GM10266 (cell line): ENCODE data around the gene NADSYN1.

Source experiments
- DNase-seq: peaks from one replicate; pipeline ENCODE4 v3.0.0; 2012; ENCODE audit errors: extremely low spot score
- TF ChIP-seq, protein P1 (sequence below): IDR thresholded peaks from 2 replicates; pipeline ENCODE4 v1.5.1; 2012; ENCODE audit warnings: mild to moderate bottlenecking, low read depth; ENCODE audit not compliant: control insufficient read depth, insufficient read depth; ENCODE audit errors: missing control alignments

Gene NADSYN1

GRCh38 chr11:71451596-71452198 is 1.3 kb upstream of the NADSYN1 start:
- no peak for DNase-seq
- TF ChIP-seq, protein P1, sequence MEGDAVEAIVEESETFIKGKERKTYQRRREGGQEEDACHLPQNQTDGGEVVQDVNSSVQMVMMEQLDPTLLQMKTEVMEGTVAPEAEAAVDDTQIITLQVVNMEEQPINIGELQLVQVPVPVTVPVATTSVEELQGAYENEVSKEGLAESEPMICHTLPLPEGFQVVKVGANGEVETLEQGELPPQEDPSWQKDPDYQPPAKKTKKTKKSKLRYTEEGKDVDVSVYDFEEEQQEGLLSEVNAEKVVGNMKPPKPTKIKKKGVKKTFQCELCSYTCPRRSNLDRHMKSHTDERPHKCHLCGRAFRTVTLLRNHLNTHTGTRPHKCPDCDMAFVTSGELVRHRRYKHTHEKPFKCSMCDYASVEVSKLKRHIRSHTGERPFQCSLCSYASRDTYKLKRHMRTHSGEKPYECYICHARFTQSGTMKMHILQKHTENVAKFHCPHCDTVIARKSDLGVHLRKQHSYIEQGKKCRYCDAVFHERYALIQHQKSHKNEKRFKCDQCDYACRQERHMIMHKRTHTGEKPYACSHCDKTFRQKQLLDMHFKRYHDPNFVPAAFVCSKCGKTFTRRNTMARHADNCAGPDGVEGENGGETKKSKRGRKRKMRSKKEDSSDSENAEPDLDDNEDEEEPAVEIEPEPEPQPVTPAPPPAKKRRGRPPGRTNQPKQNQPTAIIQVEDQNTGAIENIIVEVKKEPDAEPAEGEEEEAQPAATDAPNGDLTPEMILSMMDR: no peak

DNA sequence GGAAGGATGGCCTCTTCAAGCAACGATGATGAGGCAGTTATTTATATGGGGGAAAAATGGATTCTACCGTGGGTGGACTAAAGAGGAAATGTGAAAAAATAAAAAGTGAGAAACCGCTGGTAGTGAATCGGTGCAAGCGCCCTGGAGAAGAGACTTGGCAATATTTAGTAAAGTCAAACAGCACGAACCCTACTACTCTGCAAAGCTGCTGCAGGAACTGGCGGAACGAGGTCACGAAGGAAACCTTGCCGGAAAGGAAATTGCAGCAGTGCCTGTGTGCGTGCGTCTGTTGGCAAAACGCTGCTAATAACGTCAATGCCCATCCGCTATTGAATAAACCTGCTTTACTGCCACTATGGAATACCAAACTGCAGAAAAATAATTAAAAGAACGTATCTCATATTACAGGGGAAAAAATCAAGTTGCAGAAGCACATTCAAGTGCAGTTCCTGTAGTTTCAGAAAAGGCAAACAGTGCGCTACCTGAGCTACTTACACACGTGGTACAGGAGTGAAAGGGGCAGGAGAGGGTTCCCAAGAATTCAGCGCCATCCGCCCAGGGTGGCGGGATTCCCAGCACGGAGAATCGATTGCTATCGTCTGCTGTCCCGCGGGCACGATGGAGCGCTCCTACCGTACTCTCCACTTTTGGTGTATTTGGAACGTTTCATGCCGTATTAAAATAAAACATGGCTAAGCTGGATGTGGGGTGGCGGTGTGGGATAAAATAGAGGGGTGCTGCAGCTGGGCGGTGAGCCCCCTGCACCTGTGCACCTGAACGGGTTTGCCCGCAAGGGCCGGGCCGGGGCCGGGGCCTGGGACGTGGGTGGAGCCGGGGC is 585 bp upstream of the NADSYN1 start:
- DNase-seq: peak; percentile 35

DNA sequence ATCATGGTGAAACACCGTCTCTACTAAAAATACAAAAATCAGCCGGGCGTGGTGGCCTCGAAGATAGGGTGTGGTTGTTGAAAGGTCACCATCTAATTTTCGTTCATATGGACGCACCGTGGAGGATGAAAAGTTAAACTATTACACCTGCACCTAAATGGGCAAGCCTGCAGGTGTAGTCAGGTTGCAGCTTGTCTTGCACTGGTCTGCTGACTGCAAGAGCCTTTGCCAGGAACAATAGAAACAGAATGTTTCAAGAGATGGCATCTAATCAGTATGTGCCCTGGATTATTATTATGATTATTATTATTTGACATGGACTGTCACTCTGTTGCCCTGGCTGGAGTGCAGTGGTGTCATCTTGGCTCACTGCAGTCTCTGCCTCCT is 908 bp downstream of the NADSYN1 start:
- TF ChIP-seq, protein P1: no peak
- DNase-seq: no peak

More for the DNA sequence above, 585 bp upstream of the NADSYN1 start:
- TF ChIP-seq, protein P1: no peak

- TF ChIP-seq, protein P1: peak; percentile 21
- DNase-seq: no peak
Observed at GRCh38 chr11:71454470-71455113, 1.6 kb downstream of the NADSYN1 start.

GRCh38 chr11:71456294-71456693 is 3.3 kb downstream of the NADSYN1 start:
- TF ChIP-seq, protein P1: no peak
- DNase-seq: no peak

DNA sequence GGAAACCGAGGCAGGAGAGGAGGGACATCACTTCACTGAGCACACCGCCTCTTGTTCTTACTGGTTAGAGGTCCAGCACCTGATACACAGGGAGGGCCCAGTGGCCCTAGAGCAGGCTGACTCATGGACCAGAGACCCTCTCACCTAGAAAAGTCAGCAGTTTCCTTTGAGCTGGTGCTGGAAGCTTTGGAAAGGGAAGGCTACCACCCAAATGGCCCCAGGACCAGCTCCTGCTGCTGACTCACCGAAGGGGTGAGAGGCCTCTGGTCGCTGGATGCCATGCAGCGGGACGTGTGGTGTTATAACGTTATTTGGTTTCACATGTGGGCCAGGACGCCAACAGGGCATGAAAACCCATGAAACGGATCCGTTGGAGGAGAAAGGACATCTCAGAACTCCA is 3.8 kb downstream of the NADSYN1 start:
- TF ChIP-seq, protein P1: no peak
- DNase-seq: no peak
